ENCODE results near the gene HPSE2. TPM values are rescaled to one million over a fixed set of nuclear protein-coding genes. Genes with fewer than 3 reads are reported as not detected.

The HPSE2 gene
- total and polyA plus RNA-seq, 2 of the 8 experiments (the other 6 are each of a cell fraction or from before 2014, with no cell fraction given) = 0.41 to 0.58 TPM

GRCh38 chr10:98659951-98660350 lies 575.7 kb downstream of the HPSE2 start (continued):
- TF ChIP-seq SAP30 (IDR thresholded peaks at IDR 0.05; ENCODE audit: insufficient read depth, insufficient replicate concordance, low read length) (no peak), CBX8 (IDR thresholded peaks at IDR 0.05; ENCODE audit: borderline replicate concordance, low read depth, low read length) (no peak), CBX5 (IDR thresholded peaks at IDR 0.05; ENCODE audit: low read depth, low read length) (no peak), SIRT6 (IDR thresholded peaks at IDR 0.05; ENCODE audit: low read length) (no peak)

All from H1 (cell line).